ENCODE results near the gene MRPS15.
"Not testable (repeated sequence)": the region's sequence is repeated elsewhere in the genome, so short reads cannot be mapped to it uniquely, and the experiment has no call there.

DNA sequence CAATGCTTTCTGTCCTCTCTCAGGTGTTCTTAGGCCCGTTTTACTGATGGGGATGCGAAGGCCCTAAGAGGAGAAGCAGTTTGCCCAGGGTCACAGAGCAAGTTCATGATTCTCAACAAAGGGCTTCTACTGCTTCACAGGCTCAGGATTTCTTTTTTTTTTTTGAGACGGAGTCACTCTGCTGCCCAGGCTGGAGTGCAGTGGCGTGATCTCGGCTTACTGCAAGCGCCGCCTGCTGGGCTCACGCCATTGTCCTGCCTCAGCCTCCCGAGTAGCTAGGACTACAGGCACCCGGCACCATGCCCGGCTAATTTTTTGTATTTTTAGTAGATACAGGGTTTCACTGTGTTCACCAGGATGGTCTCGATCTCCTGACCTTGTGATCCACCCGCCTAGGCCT is 13.4 kb upstream of the MRPS15 start:
- TF ChIP-seq, protein P1, sequence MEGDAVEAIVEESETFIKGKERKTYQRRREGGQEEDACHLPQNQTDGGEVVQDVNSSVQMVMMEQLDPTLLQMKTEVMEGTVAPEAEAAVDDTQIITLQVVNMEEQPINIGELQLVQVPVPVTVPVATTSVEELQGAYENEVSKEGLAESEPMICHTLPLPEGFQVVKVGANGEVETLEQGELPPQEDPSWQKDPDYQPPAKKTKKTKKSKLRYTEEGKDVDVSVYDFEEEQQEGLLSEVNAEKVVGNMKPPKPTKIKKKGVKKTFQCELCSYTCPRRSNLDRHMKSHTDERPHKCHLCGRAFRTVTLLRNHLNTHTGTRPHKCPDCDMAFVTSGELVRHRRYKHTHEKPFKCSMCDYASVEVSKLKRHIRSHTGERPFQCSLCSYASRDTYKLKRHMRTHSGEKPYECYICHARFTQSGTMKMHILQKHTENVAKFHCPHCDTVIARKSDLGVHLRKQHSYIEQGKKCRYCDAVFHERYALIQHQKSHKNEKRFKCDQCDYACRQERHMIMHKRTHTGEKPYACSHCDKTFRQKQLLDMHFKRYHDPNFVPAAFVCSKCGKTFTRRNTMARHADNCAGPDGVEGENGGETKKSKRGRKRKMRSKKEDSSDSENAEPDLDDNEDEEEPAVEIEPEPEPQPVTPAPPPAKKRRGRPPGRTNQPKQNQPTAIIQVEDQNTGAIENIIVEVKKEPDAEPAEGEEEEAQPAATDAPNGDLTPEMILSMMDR (IDR thresholded peaks at IDR 0.05; ENCODE audit: low read depth, low read length, missing input control), result not testable (repeated sequence)
- TF ChIP-seq GABPA (IDR thresholded peaks at IDR 0.05 in 1 of 2, conservative IDR thresholded peaks at IDR 0.05 in 1 of 2); RAD21 (IDR thresholded peaks at IDR 0.05); HNF4G (IDR thresholded peaks at IDR 0.05); TAF1 (conservative IDR thresholded peaks at IDR 0.05); JUND (IDR thresholded peaks at IDR 0.05): not testable (repeated sequence)
- TF ChIP-seq, protein P2, sequence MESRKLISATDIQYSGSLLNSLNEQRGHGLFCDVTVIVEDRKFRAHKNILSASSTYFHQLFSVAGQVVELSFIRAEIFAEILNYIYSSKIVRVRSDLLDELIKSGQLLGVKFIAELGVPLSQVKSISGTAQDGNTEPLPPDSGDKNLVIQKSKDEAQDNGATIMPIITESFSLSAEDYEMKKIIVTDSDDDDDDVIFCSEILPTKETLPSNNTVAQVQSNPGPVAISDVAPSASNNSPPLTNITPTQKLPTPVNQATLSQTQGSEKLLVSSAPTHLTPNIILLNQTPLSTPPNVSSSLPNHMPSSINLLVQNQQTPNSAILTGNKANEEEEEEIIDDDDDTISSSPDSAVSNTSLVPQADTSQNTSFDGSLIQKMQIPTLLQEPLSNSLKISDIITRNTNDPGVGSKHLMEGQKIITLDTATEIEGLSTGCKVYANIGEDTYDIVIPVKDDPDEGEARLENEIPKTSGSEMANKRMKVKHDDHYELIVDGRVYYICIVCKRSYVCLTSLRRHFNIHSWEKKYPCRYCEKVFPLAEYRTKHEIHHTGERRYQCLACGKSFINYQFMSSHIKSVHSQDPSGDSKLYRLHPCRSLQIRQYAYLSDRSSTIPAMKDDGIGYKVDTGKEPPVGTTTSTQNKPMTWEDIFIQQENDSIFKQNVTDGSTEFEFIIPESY (IDR thresholded peaks at IDR 0.05), result not testable (repeated sequence)
